GM12875 (cell line): ENCODE data around the gene LCE2C.
"Not testable (repeated sequence)": the region's sequence is repeated elsewhere in the genome, so short reads cannot be mapped to it uniquely, and the experiment has no call there.

Source experiments
- H3K4me3 ChIP-seq: one replicate; pipeline ENCODE4 v1.5.1; 2011; ENCODE audit warnings: low read depth, low read length, control low read depth
- TF ChIP-seq, protein P1 (sequence below): IDR thresholded peaks from 2 replicates; pipeline ENCODE4 v1.5.1; 2011; ENCODE audit warnings: low read depth, mild to moderate bottlenecking, control low read depth, inconsistent platforms, low read length, moderate library complexity, borderline replicate concordance; ENCODE audit not compliant: insufficient read depth

Gene LCE2C

DNA sequence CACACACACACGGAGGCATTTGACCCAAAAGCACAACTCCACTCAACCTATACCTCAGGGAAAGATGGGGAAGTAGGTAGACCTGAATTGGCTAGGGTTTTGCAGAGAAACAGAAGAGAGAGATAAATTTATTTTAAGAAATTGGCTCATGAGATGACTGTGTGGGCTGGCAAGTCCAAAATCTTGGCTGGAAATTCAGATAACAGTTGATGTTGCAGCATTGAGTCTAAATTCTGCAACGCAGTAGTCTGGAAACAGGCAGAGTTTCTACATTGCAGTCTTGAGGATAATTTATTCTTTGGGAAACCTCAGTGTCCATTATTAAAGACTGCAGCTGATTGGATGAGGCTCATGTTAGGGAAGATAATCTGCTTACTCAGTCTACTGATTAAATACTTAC, 6.5 kb downstream of the LCE2C start:
- H3K4me3 ChIP-seq, result no peak overlapping the region
- TF ChIP-seq, protein P1, sequence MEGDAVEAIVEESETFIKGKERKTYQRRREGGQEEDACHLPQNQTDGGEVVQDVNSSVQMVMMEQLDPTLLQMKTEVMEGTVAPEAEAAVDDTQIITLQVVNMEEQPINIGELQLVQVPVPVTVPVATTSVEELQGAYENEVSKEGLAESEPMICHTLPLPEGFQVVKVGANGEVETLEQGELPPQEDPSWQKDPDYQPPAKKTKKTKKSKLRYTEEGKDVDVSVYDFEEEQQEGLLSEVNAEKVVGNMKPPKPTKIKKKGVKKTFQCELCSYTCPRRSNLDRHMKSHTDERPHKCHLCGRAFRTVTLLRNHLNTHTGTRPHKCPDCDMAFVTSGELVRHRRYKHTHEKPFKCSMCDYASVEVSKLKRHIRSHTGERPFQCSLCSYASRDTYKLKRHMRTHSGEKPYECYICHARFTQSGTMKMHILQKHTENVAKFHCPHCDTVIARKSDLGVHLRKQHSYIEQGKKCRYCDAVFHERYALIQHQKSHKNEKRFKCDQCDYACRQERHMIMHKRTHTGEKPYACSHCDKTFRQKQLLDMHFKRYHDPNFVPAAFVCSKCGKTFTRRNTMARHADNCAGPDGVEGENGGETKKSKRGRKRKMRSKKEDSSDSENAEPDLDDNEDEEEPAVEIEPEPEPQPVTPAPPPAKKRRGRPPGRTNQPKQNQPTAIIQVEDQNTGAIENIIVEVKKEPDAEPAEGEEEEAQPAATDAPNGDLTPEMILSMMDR, result no peak

DNA sequence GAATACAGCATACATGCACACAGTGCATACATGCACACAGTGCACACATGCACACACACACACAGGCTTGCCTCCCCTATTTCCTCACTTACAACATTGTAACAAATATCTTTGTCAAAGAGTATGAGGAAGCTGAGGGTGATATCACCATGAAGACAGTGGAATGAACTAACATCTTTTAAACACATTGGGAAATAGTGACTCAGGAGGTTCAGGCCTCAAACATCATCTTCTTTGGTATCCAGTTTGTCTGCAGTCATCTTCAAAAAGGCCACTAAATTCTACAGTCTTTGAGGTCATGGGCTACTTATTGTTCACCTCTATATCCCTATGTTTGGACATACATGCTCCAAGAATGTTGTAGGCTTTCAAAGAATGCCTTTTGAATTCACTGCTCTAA, 8.8 kb downstream of the LCE2C start:
- no peak overlapping the region for H3K4me3 ChIP-seq
- TF ChIP-seq, protein P1, result no peak

DNA sequence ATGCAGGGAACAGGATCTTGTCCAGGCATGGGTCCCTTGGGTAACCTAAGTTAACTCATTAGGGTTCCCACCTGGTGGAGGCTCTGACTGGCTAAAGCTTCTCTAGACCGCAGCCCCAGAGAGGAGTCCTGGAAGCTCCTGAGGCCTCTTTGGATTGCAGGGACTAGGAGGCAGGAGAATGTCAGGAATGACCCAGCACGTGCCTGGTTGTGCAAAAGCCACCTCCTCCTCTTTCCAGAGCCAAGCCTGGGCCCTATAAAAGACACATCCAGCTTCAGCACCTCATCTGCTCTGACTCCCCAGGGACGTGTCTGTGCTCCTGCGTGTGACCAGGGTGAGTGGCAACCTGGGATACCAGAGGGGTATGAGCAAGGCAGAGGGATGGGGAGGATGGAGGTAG, 10.7 kb downstream of the LCE2C start, which contains the start of gene LCE2B:
Gene LCE2B (plus strand): TSS at position 301 of the 400 bp plus-strand sequence. CDS start 721 bp downstream, outside the sequence.
- not testable (repeated sequence) for H3K4me3 ChIP-seq

DNA sequence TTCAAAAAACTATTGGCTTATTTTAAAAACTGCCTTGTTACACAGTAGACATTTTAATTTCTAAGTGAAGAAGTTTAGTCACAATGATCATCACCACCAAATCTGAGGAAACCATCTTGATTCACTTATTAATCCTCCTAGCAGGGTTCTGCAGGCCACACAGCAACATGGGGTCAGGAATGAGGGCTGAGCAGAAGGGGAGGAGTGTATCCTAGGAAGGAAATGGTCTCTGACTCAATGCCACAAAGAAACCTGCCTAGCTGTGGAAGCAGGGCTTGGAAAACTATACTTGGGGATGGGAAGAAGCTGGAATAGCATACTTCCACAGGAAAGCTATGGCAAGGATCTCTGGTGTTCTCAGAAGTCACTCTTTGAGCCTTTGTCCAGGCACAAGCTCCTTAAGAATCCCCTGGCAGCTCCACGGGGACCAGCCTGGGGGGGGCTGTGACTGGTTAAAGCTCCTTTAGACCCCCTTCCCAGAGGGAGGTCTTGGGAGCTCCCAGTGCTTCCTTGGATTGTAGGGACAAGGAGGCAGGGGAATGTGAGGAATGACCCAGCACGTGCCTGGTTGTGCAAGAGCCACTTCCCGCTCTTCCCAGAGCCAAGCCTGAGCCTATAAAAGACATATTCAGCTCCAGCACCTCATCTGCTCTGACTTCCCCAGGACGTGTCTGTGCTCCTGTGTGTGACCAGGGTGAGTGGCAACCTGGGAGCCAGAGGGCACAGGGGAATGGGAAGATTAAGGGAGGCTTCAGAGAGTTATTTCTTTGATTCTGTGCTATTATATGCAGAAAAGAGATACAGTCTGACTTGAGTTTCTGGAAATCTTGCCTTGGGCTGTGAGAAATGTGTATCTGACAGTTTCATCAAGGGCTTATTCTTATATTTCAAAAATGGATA, 22.9 kb downstream of the LCE2C start, which contains the start of gene LCE2A:
Gene LCE2A (plus strand): TSS at position 645 of the 900 bp plus-strand sequence. CDS start 557 bp downstream, outside the sequence.
- H3K4me3 ChIP-seq, result no peak within 1 kb of the TSS
- TF ChIP-seq, protein P1, result no peak

DNA sequence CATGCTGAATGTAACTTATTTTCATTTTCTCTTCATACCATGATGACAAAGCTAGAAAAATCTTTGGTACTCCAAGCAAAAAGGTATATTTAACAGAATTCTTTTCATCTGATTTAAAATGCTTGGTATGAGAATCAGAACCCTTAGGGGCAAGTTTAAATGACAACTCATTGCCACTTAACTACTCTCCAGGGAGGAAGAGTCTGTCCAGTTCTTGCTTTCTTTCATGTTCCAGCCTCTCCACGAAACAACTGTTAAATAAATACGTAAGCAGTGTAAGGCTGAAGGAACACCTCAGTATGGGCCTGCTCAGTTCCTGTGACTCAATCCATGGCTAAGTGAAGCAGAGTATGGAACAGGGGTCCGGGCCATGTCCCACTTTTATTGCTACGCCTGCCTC, 24.7 kb downstream of the LCE2C start:
- TF ChIP-seq, protein P1, result no peak
- H3K4me3 ChIP-seq, result no peak overlapping the region

DNA sequence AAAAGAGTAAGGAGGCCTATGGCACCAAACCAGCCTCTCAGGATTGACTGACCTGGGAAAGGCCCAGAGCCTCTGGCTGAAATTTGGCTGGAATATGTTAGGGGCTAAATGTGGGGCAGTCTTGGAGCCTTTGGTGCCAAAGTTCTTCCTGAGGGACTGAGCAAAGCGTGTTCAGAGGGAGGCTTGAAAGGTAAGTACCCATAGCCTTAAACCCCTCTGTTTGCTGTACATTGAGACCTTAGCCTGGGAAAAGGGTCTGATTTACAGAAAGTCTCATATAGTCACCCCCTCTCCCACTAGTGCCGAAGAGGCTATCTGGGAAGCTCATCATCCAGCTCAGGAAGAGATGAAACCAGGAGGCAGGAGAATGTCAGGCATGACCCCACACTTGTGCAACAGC, 32.8 kb downstream of the LCE2C start, which contains the start of gene LCE4A:
Gene LCE4A (plus strand): TSS at position 301 of the 400 bp plus-strand sequence. CDS start 916 bp downstream, outside the sequence.
- H3K4me3 ChIP-seq, result no peak within 1 kb of the TSS
- TF ChIP-seq, protein P1, result no peak

DNA sequence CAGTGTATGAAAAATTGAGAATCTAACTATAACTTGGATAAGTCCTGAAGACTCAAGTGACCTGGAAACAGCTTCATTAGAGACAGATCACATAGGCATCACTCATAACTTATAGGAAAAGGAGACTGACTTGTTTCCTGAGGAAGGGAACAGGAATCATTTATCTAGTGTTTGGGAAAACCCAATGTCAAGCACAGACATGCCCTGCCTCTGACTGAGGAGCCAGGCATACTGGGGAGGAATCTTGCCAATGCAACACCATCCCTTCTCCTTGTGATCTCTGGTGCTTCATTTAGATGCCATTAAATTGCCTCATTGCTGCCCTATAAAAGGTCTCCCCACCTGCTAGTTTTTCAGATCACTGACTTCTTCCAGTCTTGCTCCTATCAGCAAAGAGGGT, 43.2 kb downstream of the LCE2C start:
- TF ChIP-seq, protein P1, result no peak
- H3K4me3 ChIP-seq, result no peak overlapping the region
